Measurements from ENCODE around the gene KDM1B. TPM values are rescaled to one million over a fixed set of nuclear protein-coding genes. Genes with fewer than 3 reads are reported as not detected.

KDM1B gene
- total and polyA plus RNA-seq, 2 donors, result 9.4 to 14.1 TPM

Other genes starting within 250 kb of the KDM1B start
- gene KIF13A, start 167.8 kb upstream of the KDM1B start, total RNA-seq, result 8.5 TPM
- gene KIF13A, start 167.8 kb upstream of the KDM1B start, polyA plus RNA-seq, result 13.7 TPM
- 0.99 TPM for gene NHLRC1, start 32.7 kb upstream of the KDM1B start, total RNA-seq
- 2.4 TPM for gene NHLRC1, start 32.7 kb upstream of the KDM1B start, polyA plus RNA-seq
- gene TPMT, start 345 bp upstream of the KDM1B start, total RNA-seq, result 12.8 TPM
- gene TPMT, start 345 bp upstream of the KDM1B start, polyA plus RNA-seq, result 20.6 TPM
- 204 TPM for gene DEK, start 109.1 kb downstream of the KDM1B start, total RNA-seq
- 71.6 TPM for gene DEK, start 109.1 kb downstream of the KDM1B start, polyA plus RNA-seq
- 6.1 TPM for gene RNF144B, start 231.9 kb downstream of the KDM1B start, total RNA-seq
- 24.1 TPM for gene RNF144B, start 231.9 kb downstream of the KDM1B start, polyA plus RNA-seq

Measured in thymus (tissue), 2 donors.